ENCODE measurements around the gene MAPK8IP3.

- TF ChIP-seq, protein P1, sequence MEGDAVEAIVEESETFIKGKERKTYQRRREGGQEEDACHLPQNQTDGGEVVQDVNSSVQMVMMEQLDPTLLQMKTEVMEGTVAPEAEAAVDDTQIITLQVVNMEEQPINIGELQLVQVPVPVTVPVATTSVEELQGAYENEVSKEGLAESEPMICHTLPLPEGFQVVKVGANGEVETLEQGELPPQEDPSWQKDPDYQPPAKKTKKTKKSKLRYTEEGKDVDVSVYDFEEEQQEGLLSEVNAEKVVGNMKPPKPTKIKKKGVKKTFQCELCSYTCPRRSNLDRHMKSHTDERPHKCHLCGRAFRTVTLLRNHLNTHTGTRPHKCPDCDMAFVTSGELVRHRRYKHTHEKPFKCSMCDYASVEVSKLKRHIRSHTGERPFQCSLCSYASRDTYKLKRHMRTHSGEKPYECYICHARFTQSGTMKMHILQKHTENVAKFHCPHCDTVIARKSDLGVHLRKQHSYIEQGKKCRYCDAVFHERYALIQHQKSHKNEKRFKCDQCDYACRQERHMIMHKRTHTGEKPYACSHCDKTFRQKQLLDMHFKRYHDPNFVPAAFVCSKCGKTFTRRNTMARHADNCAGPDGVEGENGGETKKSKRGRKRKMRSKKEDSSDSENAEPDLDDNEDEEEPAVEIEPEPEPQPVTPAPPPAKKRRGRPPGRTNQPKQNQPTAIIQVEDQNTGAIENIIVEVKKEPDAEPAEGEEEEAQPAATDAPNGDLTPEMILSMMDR (IDR thresholded peaks at IDR 0.05), result no peak
- no peak for TF ChIP-seq POLR2A (IDR thresholded peaks at IDR 0.05)
Measured at GRCh38 chr16:1757714-1758461, 51.9 kb downstream of the MAPK8IP3 start.

Measured in adrenal gland (tissue), 5 donors.